GM12891 (cell line): ENCODE data around the gene STARD13.

Source experiments
- POLR2A ChIP-seq: IDR thresholded peaks from 2 replicates; pipeline ENCODE4 v1.6.1; 2011; ENCODE audit warnings: low read depth, low read length, control low read depth
- POLR2AphosphoS5 ChIP-seq: IDR thresholded peaks from 2 replicates; pipeline ENCODE4 v1.6.1; 2011; ENCODE audit warnings: low read depth, low read length, control low read depth
- SPI1 ChIP-seq: IDR thresholded peaks from 2 replicates; pipeline ENCODE4 v1.6.1; 2011; ENCODE audit warnings: low read depth, low read length, control low read depth
- TAF1 ChIP-seq: IDR thresholded peaks from 2 replicates; pipeline ENCODE4 v1.6.1; 2011; ENCODE audit warnings: low read depth, low read length, control low read depth

GRCh38 chr13:33299626-33300025, 14.1 kb upstream of the STARD13 start:
- TF ChIP-seq POLR2A (no peak), POLR2AphosphoS5 (no peak), SPI1 (no peak), TAF1 (no peak)
